CD8-positive, alpha-beta memory T cell (primary cell): Measurements from ENCODE around the gene TMEM80. TPM values are rescaled to one million over a fixed set of nuclear protein-coding genes. Genes with fewer than 3 reads are reported as not detected.

Experiments used
- polyA plus RNA-seq: library from polyadenylated mRNA; unstranded; fragments of 300-500 nt; fragmentation: Illumina TruSeq; gene quantifications from one replicate; pipeline ENCODE4 v1.2.3, GENCODE V29; 2021
- total RNA-seq, 2 experiments: library from RNA; stranded (reverse); gene quantifications; one replicate each; pipeline ENCODE4 v1.2.3, GENCODE V29; 2021

The TMEM80 gene
- total and polyA plus RNA-seq, 3 experiments from 2014 or later = 10.3 to 27.8 (median 13.4) TPM

Other genes starting within 250 kb of the TMEM80 start
- 10 to 100 TPM; 26.2 to 28.4 TPM for gene PTDSS2, start 245.5 kb upstream of the TMEM80 start, total RNA-seq
- 11.5 TPM for gene PTDSS2, start 245.5 kb upstream of the TMEM80 start, polyA plus RNA-seq
- 100 to 1,000 TPM; 118 to 125 TPM for gene RNH1, start 188.6 kb upstream of the TMEM80 start, total RNA-seq
- gene RNH1, start 188.6 kb upstream of the TMEM80 start, polyA plus RNA-seq = 183 TPM
- 10 to 100 TPM; 86.9 to 91.5 TPM for gene HRAS, start 160.2 kb upstream of the TMEM80 start, total RNA-seq
- gene HRAS, start 160.2 kb upstream of the TMEM80 start, polyA plus RNA-seq = 22.5 TPM
- 1 to 10 TPM; 1.8 to 2.1 TPM for gene LRRC56, start 158.3 kb upstream of the TMEM80 start, total RNA-seq
- 0.81 TPM for gene LRRC56, start 158.3 kb upstream of the TMEM80 start, polyA plus RNA-seq
- gene LMNTD2, start 135.1 kb upstream of the TMEM80 start, total RNA-seq = 1 to 10 TPM; 1.2 to 2.4 TPM
- 1.1 TPM for gene LMNTD2, start 135.1 kb upstream of the TMEM80 start, polyA plus RNA-seq
- gene RASSF7, start 134.8 kb upstream of the TMEM80 start, total RNA-seq = 10 to 100 TPM; 20.4 to 20.7 TPM
- gene RASSF7, start 134.8 kb upstream of the TMEM80 start, polyA plus RNA-seq = 39.7 TPM
- 10 to 100 TPM; 47.3 to 49.8 TPM for gene PHRF1, start 119.3 kb upstream of the TMEM80 start, total RNA-seq
- 17.7 TPM for gene PHRF1, start 119.3 kb upstream of the TMEM80 start, polyA plus RNA-seq
- 10 to 100 TPM; 16.4 to 18.0 TPM for gene IRF7, start 79.9 kb upstream of the TMEM80 start, total RNA-seq
- gene IRF7, start 79.9 kb upstream of the TMEM80 start, polyA plus RNA-seq = 38.6 TPM
- gene CDHR5, start 70.9 kb upstream of the TMEM80 start, total RNA-seq = not detected
- not detected for gene CDHR5, start 70.9 kb upstream of the TMEM80 start, polyA plus RNA-seq
- not detected for gene SCT, start 68.6 kb upstream of the TMEM80 start, total RNA-seq
- gene SCT, start 68.6 kb upstream of the TMEM80 start, polyA plus RNA-seq = not detected
- under 1 TPM; 0.22 to 0.31 TPM for gene DRD4, start 58.5 kb upstream of the TMEM80 start, total RNA-seq
- not detected for gene DRD4, start 58.5 kb upstream of the TMEM80 start, polyA plus RNA-seq
- 10 to 100 TPM; 52.1 to 54.6 TPM for gene DEAF1, start 594 bp upstream of the TMEM80 start, total RNA-seq
- 36.3 TPM for gene DEAF1, start 594 bp upstream of the TMEM80 start, polyA plus RNA-seq
- gene EPS8L2, start 10.4 kb downstream of the TMEM80 start, total RNA-seq = 1 to 10 TPM; 7.0 to 7.8 TPM
- 22.9 TPM for gene EPS8L2, start 10.4 kb downstream of the TMEM80 start, polyA plus RNA-seq
- 100 to 1,000 TPM; 245 to 246 TPM for gene TALDO1, start 51.6 kb downstream of the TMEM80 start, total RNA-seq
- 184 TPM for gene TALDO1, start 51.6 kb downstream of the TMEM80 start, polyA plus RNA-seq
- 10 to 100 TPM; 53.0 to 56.3 TPM for gene GATD1, start 81.7 kb downstream of the TMEM80 start, total RNA-seq
- 12.9 TPM for gene GATD1, start 81.7 kb downstream of the TMEM80 start, polyA plus RNA-seq
- 1 to 10 TPM; 2.1 to 2.6 TPM for gene CEND1, start 94.3 kb downstream of the TMEM80 start, total RNA-seq
- 0.13 TPM for gene CEND1, start 94.3 kb downstream of the TMEM80 start, polyA plus RNA-seq
- gene SLC25A22, start 102.5 kb downstream of the TMEM80 start, total RNA-seq = 10 to 100 TPM; 73.6 to 77.0 TPM
- gene SLC25A22, start 102.5 kb downstream of the TMEM80 start, polyA plus RNA-seq = 14.1 TPM
- 10 to 100 TPM; 30.5 to 34.5 TPM for gene PIDD1, start 109.4 kb downstream of the TMEM80 start, total RNA-seq
- gene PIDD1, start 109.4 kb downstream of the TMEM80 start, polyA plus RNA-seq = 4.6 TPM
- gene RPLP2, start 114.2 kb downstream of the TMEM80 start, total RNA-seq = 1,000 to 10,000 TPM; 2,769 to 2,922 TPM
- 3,158 TPM for gene RPLP2, start 114.2 kb downstream of the TMEM80 start, polyA plus RNA-seq
- gene PNPLA2, start 123.1 kb downstream of the TMEM80 start, total RNA-seq = 10 to 100 TPM; 49.8 to 53.0 TPM
- 41.5 TPM for gene PNPLA2, start 123.1 kb downstream of the TMEM80 start, polyA plus RNA-seq
- 1 to 10 TPM; 2.4 to 3.6 TPM for gene CRACR2B, start 132.1 kb downstream of the TMEM80 start, total RNA-seq
- not detected for gene CRACR2B, start 132.1 kb downstream of the TMEM80 start, polyA plus RNA-seq
- gene CD151, start 137.1 kb downstream of the TMEM80 start, total RNA-seq = 10 to 100 TPM; 61.2 to 65.5 TPM
- gene CD151, start 137.1 kb downstream of the TMEM80 start, polyA plus RNA-seq = 19.6 TPM
- gene POLR2L, start 146.7 kb downstream of the TMEM80 start, total RNA-seq = 100 to 1,000 TPM; 178 to 182 TPM
- 114 TPM for gene POLR2L, start 146.7 kb downstream of the TMEM80 start, polyA plus RNA-seq
- 1 to 10 TPM; 8.8 to 9.4 TPM for gene TSPAN4, start 147.0 kb downstream of the TMEM80 start, total RNA-seq
- gene TSPAN4, start 147.0 kb downstream of the TMEM80 start, polyA plus RNA-seq = 4.4 TPM
- gene CHID1, start 215.0 kb downstream of the TMEM80 start, total RNA-seq = 10 to 100 TPM; 87.2 to 94.1 TPM
- 57.1 TPM for gene CHID1, start 215.0 kb downstream of the TMEM80 start, polyA plus RNA-seq
- 10 to 100 TPM; 38.8 to 42.8 TPM for gene AP2A2, start 230.1 kb downstream of the TMEM80 start, total RNA-seq
- gene AP2A2, start 230.1 kb downstream of the TMEM80 start, polyA plus RNA-seq = 13.9 TPM